Spleen (tissue), 7 donors: ENCODE data around the gene TMEM203.

Experiments used
- CTCF ChIP-seq, 11 experiments: fragments of 200-600 bp in 7 of 11; fragments of 450-650 bp in 4 of 11; sonication (generic) in 4 of 11; IDR thresholded peaks in 8 of 11; conservative IDR thresholded peaks in 3 of 11; 1 replicate in 7 of 11; 2 replicates in 4 of 11; pipeline versions ENCODE4 v1.4.0 to v1.8.0; 2016 to 2021; ENCODE audit warnings: antibody characterized with exemption in 11 of 11, inconsistent platforms in 4 of 11, mild to moderate bottlenecking in 1 of 11
- POLR2A ChIP-seq, 3 donors: fragments of 450-650 bp; IDR thresholded peaks; one replicate each; pipeline ENCODE4 v1.5.1; 2017; ENCODE audit warnings: antibody characterized with exemption in 3 of 3, mild to moderate bottlenecking in 1 of 3
- POLR2AphosphoS5 ChIP-seq, 3 donors: sonication (generic); formaldehyde crosslinking; IDR thresholded peaks; one replicate each; pipeline ENCODE4 v1.5.1; 2017; ENCODE audit warnings: antibody characterized with exemption in 3 of 3
- donor health status: DM: no; HTN: no; CAD: no; lungs with moderate emphysema.
- donor health status: DM: no; HTN: no; CAD: no.
- donor health status: DM: no; HTN: no; CAD: no.

DNA sequence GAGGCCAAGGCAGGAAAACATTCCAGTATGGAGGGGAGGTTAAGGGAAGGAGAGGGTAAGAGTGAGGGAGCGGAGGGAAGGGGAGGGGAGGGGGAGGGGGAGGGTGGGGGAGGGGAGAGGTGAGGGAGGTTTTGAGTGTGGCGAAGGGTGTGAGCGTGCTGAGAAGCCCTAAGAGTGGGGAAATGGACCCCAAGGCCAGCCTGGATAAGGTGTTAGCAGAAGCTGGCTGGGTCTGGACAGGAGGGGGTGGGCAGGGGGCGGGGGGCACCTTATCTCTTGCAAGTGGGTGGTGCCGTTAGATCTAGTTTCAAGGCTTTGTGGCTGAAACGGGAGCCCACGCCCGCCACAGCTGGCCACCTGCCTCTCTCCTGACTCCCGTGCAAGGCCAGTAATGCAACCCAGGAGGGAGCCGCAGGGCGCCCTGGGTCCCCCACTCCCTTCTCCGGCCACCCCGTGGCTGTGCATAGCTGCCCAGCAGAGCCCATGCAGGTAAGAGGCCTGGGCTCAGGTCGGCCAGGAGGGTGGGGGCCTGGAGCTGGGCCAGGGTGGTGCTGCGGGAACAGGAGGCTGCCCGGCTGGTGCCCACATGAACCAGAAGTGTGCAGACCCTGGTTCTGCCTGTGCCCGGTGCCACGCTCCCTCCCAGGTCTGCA lies 22.5 kb upstream of the TMEM203 start:
- TF ChIP-seq CTCF (IDR thresholded peaks at IDR 0.05 in 8 of 11, conservative IDR thresholded peaks at IDR 0.05 in 3 of 11) (no peak), POLR2A (IDR thresholded peaks at IDR 0.05) (no peak), POLR2AphosphoS5 (IDR thresholded peaks at IDR 0.05) (peak in 1 of 3 donors; percentile 5)
